ENCODE results near the gene DAB2IP. TPM values are rescaled to one million over a fixed set of nuclear protein-coding genes. Genes with fewer than 3 reads are reported as not detected.
"Not testable (repeated sequence)": the region's sequence is repeated elsewhere in the genome, so short reads cannot be mapped to it uniquely, and the experiment has no call there.

The DAB2IP gene
- total RNA-seq, 1 donor from 2014 or later = 104 TPM

DNA sequence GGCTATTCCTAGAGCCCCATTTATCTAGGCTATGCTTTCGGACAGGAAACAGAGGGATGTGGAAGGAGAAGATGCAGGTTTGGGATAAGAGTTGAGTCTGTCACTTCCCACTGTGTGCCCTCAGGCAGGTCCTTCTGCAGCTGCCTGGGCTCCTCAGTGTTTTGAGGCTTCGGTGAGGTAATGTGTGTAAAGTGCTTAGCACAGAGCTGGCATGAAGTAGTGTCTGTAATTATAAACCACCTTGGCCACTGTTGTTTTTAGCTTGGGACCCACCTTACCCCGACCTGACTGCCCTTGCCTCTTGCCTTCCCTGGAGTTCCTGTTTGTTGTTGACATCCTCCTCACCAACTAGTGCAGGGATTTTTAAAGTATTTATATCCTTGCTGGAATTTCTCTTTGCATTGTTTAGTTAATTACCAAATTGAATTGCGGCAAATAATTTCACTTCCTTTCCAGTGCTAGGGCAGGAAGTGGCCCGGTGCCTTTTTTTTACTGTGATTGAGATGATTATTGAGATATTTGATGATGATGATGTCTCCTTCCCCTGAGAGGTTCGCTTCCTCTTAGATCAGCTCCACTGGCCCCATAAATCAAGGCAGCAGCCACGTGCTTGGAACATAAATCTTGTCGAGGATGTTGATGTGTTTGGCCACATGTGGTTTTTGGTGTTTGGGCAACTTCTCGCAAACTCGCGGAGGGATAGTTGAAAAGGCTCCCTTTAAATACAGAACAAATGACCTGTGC lies 38.3 kb upstream of the DAB2IP start:
- H3K9me3 Mint-ChIP-seq (ENCODE audit: unreplicated experiment) = no peaks in the 10 kb centered on the region
- H3K36me3 Mint-ChIP-seq (ENCODE audit: low read depth, unreplicated experiment) = no peaks in the 10 kb centered on the region
- H3K27me3 Mint-ChIP-seq (ENCODE audit: unreplicated experiment) = peaks cover 3% of the 10 kb centered on the region
- no peak for DNase-seq (ENCODE audit: low spot score)
- no peak overlapping the region for H3K27ac Mint-ChIP-seq (ENCODE audit: unreplicated experiment)
- no peak overlapping the region for H3K4me3 Mint-ChIP-seq (ENCODE audit: unreplicated experiment)
- TF ChIP-seq, protein P1, sequence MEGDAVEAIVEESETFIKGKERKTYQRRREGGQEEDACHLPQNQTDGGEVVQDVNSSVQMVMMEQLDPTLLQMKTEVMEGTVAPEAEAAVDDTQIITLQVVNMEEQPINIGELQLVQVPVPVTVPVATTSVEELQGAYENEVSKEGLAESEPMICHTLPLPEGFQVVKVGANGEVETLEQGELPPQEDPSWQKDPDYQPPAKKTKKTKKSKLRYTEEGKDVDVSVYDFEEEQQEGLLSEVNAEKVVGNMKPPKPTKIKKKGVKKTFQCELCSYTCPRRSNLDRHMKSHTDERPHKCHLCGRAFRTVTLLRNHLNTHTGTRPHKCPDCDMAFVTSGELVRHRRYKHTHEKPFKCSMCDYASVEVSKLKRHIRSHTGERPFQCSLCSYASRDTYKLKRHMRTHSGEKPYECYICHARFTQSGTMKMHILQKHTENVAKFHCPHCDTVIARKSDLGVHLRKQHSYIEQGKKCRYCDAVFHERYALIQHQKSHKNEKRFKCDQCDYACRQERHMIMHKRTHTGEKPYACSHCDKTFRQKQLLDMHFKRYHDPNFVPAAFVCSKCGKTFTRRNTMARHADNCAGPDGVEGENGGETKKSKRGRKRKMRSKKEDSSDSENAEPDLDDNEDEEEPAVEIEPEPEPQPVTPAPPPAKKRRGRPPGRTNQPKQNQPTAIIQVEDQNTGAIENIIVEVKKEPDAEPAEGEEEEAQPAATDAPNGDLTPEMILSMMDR (IDR thresholded peaks at IDR 0.05; ENCODE audit: unreplicated experiment) = no peak
- peaks cover 15% of the 10 kb centered on the region for H3K4me1 Mint-ChIP-seq (ENCODE audit: unreplicated experiment)

- TF ChIP-seq, protein P1 (IDR thresholded peaks at IDR 0.05; ENCODE audit: unreplicated experiment) = no peak
- Mint-ChIP-seq H3K36me3 (ENCODE audit: low read depth, unreplicated experiment) (no peaks in the 10 kb centered on the region), H3K27ac (ENCODE audit: unreplicated experiment) (no peak overlapping the region), H3K9me3 (ENCODE audit: unreplicated experiment) (no peaks in the 10 kb centered on the region), H3K27me3 (ENCODE audit: unreplicated experiment) (peaks cover 5% of the 10 kb centered on the region), H3K4me3 (ENCODE audit: unreplicated experiment) (no peak overlapping the region), H3K4me1 (ENCODE audit: unreplicated experiment) (peaks cover 22% of the 10 kb centered on the region)
- no peak for DNase-seq (ENCODE audit: low spot score)
Observed at GRCh38 chr9:121616123-121616755, 35.2 kb upstream of the DAB2IP start.

GRCh38 chr9:121618504-121618903 lies 32.9 kb upstream of the DAB2IP start:
- Mint-ChIP-seq H3K27me3 (ENCODE audit: unreplicated experiment) (peaks cover 4% of the 10 kb centered on the region), H3K9me3 (ENCODE audit: unreplicated experiment) (no peaks in the 10 kb centered on the region), H3K27ac (ENCODE audit: unreplicated experiment) (no peak overlapping the region), H3K4me3 (ENCODE audit: unreplicated experiment) (no peak overlapping the region), H3K36me3 (ENCODE audit: low read depth, unreplicated experiment) (no peaks in the 10 kb centered on the region), H3K4me1 (ENCODE audit: unreplicated experiment) (peaks cover 11% of the 10 kb centered on the region)
- no peak for DNase-seq (ENCODE audit: low spot score)
- TF ChIP-seq, protein P1 (IDR thresholded peaks at IDR 0.05; ENCODE audit: unreplicated experiment) = no peak

DNA sequence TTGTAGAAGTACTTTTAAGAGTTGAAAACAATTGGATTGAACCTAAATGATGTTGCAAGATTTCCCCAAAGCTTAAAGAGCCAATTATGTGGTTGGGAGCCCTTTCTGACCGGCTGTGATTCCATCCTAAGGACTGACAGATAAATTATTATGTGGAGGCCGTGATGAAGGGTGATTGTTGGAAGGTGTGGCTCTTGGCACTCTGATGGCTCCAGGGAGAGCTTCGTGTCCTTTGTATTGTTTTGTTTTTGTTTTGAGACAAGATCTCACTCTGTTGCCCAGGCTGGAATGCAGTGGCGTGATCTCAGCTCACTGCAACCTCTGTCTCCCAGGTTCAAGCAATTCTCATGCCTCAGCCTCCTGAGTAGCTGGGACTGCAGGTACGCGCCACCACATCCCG lies 32.5 kb upstream of the DAB2IP start:
- H3K4me1 Mint-ChIP-seq (ENCODE audit: unreplicated experiment); DNase-seq (ENCODE audit: low spot score): not testable (repeated sequence)

GRCh38 chr9:121619545-121620324 lies 31.7 kb upstream of the DAB2IP start:
- H3K9me3 Mint-ChIP-seq (ENCODE audit: unreplicated experiment) = no peaks in the 10 kb centered on the region
- peaks cover 9% of the 10 kb centered on the region for H3K4me1 Mint-ChIP-seq (ENCODE audit: unreplicated experiment)
- no peak overlapping the region for H3K27ac Mint-ChIP-seq (ENCODE audit: unreplicated experiment)
- no peak overlapping the region for H3K4me3 Mint-ChIP-seq (ENCODE audit: unreplicated experiment)
- H3K36me3 Mint-ChIP-seq (ENCODE audit: low read depth, unreplicated experiment) = no peaks in the 10 kb centered on the region
- TF ChIP-seq, protein P1 (IDR thresholded peaks at IDR 0.05; ENCODE audit: unreplicated experiment) = no peak
- no peak for DNase-seq (ENCODE audit: low spot score)
- H3K27me3 Mint-ChIP-seq (ENCODE audit: unreplicated experiment) = peaks cover 4% of the 10 kb centered on the region

More for the DNA sequence above, 32.5 kb upstream of the DAB2IP start:
- H3K4me3 Mint-ChIP-seq (ENCODE audit: unreplicated experiment); H3K36me3 Mint-ChIP-seq (ENCODE audit: low read depth, unreplicated experiment); H3K27me3 Mint-ChIP-seq (ENCODE audit: unreplicated experiment); H3K9me3 Mint-ChIP-seq (ENCODE audit: unreplicated experiment); H3K27ac Mint-ChIP-seq (ENCODE audit: unreplicated experiment): not testable (repeated sequence)

All from endothelial cell (in vitro differentiated cells).